Fibroblast of villous mesenchyme (primary cell): ENCODE data around the gene GABBR1. TPM values are rescaled to one million over a fixed set of nuclear protein-coding genes. Genes with fewer than 3 reads are reported as not detected.
"Not testable (repeated sequence)": the region's sequence is repeated elsewhere in the genome, so short reads cannot be mapped to it uniquely, and the experiment has no call there.

Source experiments
- DNase-seq: peaks from one replicate; pipeline ENCODE4 v3.0.0-alpha.2; 2010; ENCODE audit warnings: low read depth
- H3K4me3 ChIP-seq: 2 replicates; pipeline ENCODE4 v1.5.1; 2011; ENCODE audit warnings: low read depth, mild to moderate bottlenecking, low read length
- total RNA-seq: library from RNA; depleted of rRNA; stranded (reverse); fragments of >200 nt; gene quantifications from 2 replicates; pipeline ENCODE4 v1.2.3, GENCODE V29; 2012
- TF ChIP-seq, protein P1 (sequence below): IDR thresholded peaks from 2 replicates; pipeline ENCODE4 v1.5.1; 2012; ENCODE audit warnings: low read depth, mild to moderate bottlenecking, low read length; ENCODE audit not compliant: insufficient read depth

Gene GABBR1
- total RNA-seq, 1 donor = 12.5 TPM

DNA sequence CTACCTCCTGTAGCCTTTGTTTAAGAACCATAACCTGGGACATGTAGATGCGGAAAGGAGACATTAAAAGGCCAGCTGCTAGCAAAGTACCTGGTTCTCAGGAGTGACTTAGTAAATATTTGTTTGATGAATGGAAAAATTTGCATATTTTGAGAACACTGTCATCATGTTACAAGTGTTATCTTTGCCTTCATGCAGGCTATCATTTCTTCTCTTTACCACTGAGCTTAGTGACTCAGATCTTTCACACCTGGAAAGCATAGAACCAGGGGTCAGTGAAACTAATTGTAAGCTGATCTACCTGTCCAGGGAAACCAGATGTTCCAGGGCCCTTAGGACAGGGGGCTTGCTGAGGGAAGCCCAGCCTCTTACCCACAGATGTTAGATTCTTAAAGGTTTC lies 42.6 kb upstream of the GABBR1 start:
- TF ChIP-seq, protein P1, sequence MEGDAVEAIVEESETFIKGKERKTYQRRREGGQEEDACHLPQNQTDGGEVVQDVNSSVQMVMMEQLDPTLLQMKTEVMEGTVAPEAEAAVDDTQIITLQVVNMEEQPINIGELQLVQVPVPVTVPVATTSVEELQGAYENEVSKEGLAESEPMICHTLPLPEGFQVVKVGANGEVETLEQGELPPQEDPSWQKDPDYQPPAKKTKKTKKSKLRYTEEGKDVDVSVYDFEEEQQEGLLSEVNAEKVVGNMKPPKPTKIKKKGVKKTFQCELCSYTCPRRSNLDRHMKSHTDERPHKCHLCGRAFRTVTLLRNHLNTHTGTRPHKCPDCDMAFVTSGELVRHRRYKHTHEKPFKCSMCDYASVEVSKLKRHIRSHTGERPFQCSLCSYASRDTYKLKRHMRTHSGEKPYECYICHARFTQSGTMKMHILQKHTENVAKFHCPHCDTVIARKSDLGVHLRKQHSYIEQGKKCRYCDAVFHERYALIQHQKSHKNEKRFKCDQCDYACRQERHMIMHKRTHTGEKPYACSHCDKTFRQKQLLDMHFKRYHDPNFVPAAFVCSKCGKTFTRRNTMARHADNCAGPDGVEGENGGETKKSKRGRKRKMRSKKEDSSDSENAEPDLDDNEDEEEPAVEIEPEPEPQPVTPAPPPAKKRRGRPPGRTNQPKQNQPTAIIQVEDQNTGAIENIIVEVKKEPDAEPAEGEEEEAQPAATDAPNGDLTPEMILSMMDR = no peak
- no peak overlapping the region for H3K4me3 ChIP-seq
- DNase-seq = no peak

DNA sequence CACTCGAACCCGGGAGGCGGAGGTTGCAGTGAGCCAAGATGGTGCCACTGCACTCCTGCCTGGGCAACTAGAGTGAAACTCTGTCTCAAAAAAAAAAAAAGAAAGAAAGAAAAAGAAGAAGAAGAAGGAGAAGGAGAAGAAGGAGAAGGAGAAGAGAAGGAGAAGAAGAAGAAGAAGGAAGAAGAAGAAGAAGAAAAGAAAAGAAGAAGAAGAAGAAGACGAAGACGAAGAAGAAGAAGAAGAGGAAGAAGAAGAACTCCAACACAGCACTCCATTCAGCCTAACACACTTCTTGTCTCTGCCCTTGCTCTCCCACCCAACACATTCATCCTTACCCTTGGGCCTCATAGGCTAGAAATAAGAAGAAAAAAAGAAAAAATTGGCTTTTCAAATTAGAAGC lies 41.0 kb upstream of the GABBR1 start:
- TF ChIP-seq, protein P1 = no peak
- no peak for DNase-seq
- H3K4me3 ChIP-seq = no peak overlapping the region

DNA sequence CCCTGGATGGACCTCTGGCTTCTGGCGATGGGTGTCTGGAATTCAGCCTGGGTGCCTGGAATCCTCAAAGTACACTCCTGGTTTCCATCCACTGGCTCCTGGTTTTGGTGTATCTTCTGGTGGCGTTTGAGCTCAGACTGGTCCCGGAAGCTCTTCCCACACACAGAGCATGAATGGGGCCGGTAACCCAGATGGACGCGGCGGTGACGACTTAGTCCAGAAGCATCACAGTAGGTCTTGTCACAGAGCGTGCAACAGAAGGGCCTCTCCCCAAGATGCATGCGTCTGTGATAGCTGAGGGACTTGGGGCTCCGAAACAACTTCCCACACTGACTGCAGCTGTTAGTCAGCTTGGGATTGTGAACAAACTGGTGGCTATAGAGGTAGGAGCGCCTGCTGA lies 40.2 kb upstream of the GABBR1 start:
- no peak for DNase-seq
- no peak overlapping the region for H3K4me3 ChIP-seq

DNA sequence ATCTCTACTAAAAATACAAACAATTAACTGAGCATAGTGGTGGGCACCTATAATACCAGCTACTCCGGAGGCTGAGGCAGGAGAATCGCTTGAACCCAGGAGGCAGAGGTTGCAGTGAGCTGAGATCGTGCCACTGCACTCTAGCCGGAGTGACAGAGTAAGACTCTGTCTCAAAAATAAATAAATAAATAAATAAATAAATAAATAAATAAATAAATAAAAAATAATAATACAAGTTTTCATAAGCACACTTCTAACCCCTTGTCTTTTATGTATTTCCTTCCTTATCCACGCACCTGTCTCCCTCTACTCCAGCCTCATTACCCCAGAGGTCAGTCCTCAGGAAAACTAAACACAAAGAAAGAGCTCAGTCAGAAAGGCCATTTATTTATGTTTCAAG lies 39.1 kb upstream of the GABBR1 start:
- H3K4me3 ChIP-seq, DNase-seq: not testable (repeated sequence)

More for the DNA sequence above, 40.2 kb upstream of the GABBR1 start:
- TF ChIP-seq, protein P1 = no peak

DNA sequence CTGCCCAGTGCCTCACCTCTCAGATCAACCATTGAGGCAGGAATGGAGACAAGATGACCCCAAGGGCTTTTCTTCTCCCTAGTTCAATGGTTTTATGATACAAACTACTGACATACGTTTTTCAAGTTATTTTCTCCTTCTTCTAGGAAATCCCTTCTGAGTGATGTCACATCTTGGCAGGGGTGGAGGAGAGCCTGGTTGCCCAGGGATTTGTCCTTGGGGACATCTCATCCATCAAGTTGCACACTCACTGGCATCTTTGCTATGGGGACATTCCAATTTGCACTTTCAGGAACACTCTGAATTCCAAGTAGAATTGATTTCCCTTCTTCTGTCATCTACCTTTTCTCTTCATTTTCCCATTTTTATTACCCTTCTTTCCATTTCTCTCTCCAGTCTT lies 38.0 kb upstream of the GABBR1 start:
- H3K4me3 ChIP-seq = no peak overlapping the region
- DNase-seq = no peak
- TF ChIP-seq, protein P1 = no peak

DNA sequence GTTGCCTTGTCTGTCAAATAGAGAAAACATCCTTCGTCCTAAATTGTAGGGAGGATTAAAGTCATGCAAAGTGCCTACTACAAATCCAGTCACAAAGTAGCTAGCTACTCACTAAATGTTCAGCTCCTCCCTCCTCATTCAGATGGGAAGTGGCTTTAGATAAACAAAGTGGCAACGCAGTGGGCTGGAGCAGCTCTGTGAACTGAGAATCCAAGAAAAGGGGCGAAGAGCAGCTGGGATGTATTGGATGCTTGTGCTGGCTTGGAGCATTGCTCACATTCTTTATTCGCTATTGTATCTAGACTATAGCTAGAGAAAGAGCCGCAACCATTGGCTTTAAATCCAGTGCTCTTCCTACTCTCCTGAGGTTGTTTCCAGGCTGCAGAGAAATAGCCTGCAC lies 34.2 kb upstream of the GABBR1 start:
- TF ChIP-seq, protein P1 = no peak
- no peak for DNase-seq
- no peak overlapping the region for H3K4me3 ChIP-seq

DNA sequence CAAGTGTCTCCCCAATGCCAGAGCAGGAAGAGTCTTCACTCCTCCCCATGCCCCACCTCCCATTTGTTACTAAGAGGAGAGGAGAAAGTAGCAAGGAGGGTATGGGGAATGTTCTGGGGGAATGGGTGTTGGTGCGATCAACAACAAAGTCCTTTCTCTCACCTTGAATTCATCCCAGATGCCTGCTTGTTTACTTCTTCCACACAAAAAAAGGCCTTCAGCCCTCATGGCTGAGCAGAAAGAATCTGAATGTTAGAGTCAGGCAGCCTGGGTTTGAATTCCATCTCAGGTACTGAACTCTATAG lies 33.8 kb upstream of the GABBR1 start:
- DNase-seq = no peak
- TF ChIP-seq, protein P1 = no peak
- no peak overlapping the region for H3K4me3 ChIP-seq
